Measurements from ENCODE around the gene BZW1.
A peak's percentile ranks its signal among the peaks of the same experiment; 100 is the strongest.

The BZW1 gene

GRCh38 chr2:200843993-200844948 lies 32.6 kb downstream of the BZW1 start:
- DNase-seq = no peak

GRCh38 chr2:200845194-200845593 lies 33.5 kb downstream of the BZW1 start:
- no peak for DNase-seq

- no peak for DNase-seq
These were observed 34.1 kb downstream of the BZW1 start for GRCh38 chr2:200845669-200846325.

- DNase-seq = no peak
These were observed 35.6 kb downstream of the BZW1 start for GRCh38 chr2:200847269-200847668.

- no peak for DNase-seq
These were observed 36.2 kb downstream of the BZW1 start for GRCh38 chr2:200847939-200848338.

- no peak for DNase-seq
These were observed 39.0 kb downstream of the BZW1 start for GRCh38 chr2:200850512-200851256.

- DNase-seq = no peak
These were observed 39.9 kb downstream of the BZW1 start for GRCh38 chr2:200851398-200852248.

- DNase-seq = no peak
These were observed 40.9 kb downstream of the BZW1 start for GRCh38 chr2:200852605-200853004.

GRCh38 chr2:200856806-200857205 lies 45.1 kb downstream of the BZW1 start:
- no peak for DNase-seq

GRCh38 chr2:200860092-200860795 lies 48.5 kb downstream of the BZW1 start:
- no peak for DNase-seq

- no peak for DNase-seq
These were observed 50.0 kb downstream of the BZW1 start for GRCh38 chr2:200861617-200862155.

- DNase-seq = no peak
These were observed 50.9 kb downstream of the BZW1 start for GRCh38 chr2:200862532-200863000.

- no peak for DNase-seq
These were observed 52.1 kb downstream of the BZW1 start for GRCh38 chr2:200863782-200864175.

- DNase-seq = peak; percentile 64
These were observed 52.7 kb downstream of the BZW1 start, which contains the start of gene CLK1 for GRCh38 chr2:200864176-200865034. CLK1 (minus strand) TSS chr2:200864658; CDS start chr2:200861862, 2,796 bp downstream.

GRCh38 chr2:200869014-200869413 lies 57.3 kb downstream of the BZW1 start:
- no peak for DNase-seq

GRCh38 chr2:200871151-200871550 lies 59.4 kb downstream of the BZW1 start:
- no peak for DNase-seq

GRCh38 chr2:200873560-200873959 lies 61.9 kb downstream of the BZW1 start:
- DNase-seq = no peak

All from SIG-M5 (cell line).